ENCODE measurements around the gene MYD88. TPM values are rescaled to one million over a fixed set of nuclear protein-coding genes. Genes with fewer than 3 reads are reported as not detected.
A peak's percentile ranks its signal among the peaks of the same experiment; 100 is the strongest.
"Not testable (repeated sequence)": the region's sequence is repeated elsewhere in the genome, so short reads cannot be mapped to it uniquely, and the experiment has no call there.

The MYD88 gene
- polyA plus RNA-seq, 4 donors, result 24.0 to 29.8 (median 25.7) TPM

- DNase-seq (ENCODE audit: low read depth in 4 of 4, low spot score in 3 of 4), result not testable (repeated sequence)
Measured at GRCh38 chr3:38160704-38161103, 22.2 kb downstream of the MYD88 start.

GRCh38 chr3:38163117-38163840, 24.8 kb downstream of the MYD88 start:
- DNase-seq (ENCODE audit: low read depth in 4 of 4, low spot score in 3 of 4), result no peak

- no peak for DNase-seq (ENCODE audit: low read depth in 4 of 4, low spot score in 3 of 4)
Measured at GRCh38 chr3:38163841-38164642, 25.6 kb downstream of the MYD88 start.

- peak in 1 of 4 donors; percentile 44 for DNase-seq (ENCODE audit: low read depth in 4 of 4, low spot score in 3 of 4)
Measured at GRCh38 chr3:38164643-38164951, 26.1 kb downstream of the MYD88 start.

GRCh38 chr3:38164952-38165721, 26.7 kb downstream of the MYD88 start, which contains the start of gene OXSR1:
Gene OXSR1 (plus strand): TSS chr3:38165537. CDS start chr3:38165877, 340 bp downstream.
- DNase-seq (ENCODE audit: low read depth in 4 of 4, low spot score in 3 of 4), result peak; percentile 98 to 99 (median 99)

- no peak for DNase-seq (ENCODE audit: low read depth in 4 of 4, low spot score in 3 of 4)
Measured at GRCh38 chr3:38165722-38166387, 27.4 kb downstream of the MYD88 start.

- no peak for DNase-seq (ENCODE audit: low read depth in 4 of 4, low spot score in 3 of 4)
Measured at GRCh38 chr3:38167591-38167990, 29.1 kb downstream of the MYD88 start.

GRCh38 chr3:38168151-38169026, 29.9 kb downstream of the MYD88 start:
- no peak for DNase-seq (ENCODE audit: low read depth in 4 of 4, low spot score in 3 of 4)

- no peak for DNase-seq (ENCODE audit: low read depth in 4 of 4, low spot score in 3 of 4)
Measured at GRCh38 chr3:38169027-38169317, 30.5 kb downstream of the MYD88 start.

GRCh38 chr3:38170722-38171121, 32.3 kb downstream of the MYD88 start:
- DNase-seq (ENCODE audit: low read depth in 4 of 4, low spot score in 3 of 4), result no peak

- no peak for DNase-seq (ENCODE audit: low read depth in 4 of 4, low spot score in 3 of 4)
Measured at GRCh38 chr3:38171622-38172021, 33.2 kb downstream of the MYD88 start.

- no peak for DNase-seq (ENCODE audit: low read depth in 4 of 4, low spot score in 3 of 4)
Measured at GRCh38 chr3:38173834-38174418, 35.5 kb downstream of the MYD88 start.

- no peak for DNase-seq (ENCODE audit: low read depth in 4 of 4, low spot score in 3 of 4)
Measured at GRCh38 chr3:38177181-38177580, 38.7 kb downstream of the MYD88 start.

GRCh38 chr3:38186781-38187180, 48.3 kb downstream of the MYD88 start:
- no peak for DNase-seq (ENCODE audit: low read depth in 4 of 4, low spot score in 3 of 4)

- DNase-seq (ENCODE audit: low read depth in 4 of 4, low spot score in 3 of 4), result no peak
Measured at GRCh38 chr3:38190481-38190881, 52.0 kb downstream of the MYD88 start.

Other genes starting within 250 kb of the MYD88 start
- 10 to 100 TPM in 3 of 4 donors, 1 to 10 TPM in 1; 8.2 to 16.3 (median 12.2) TPM for gene VILL, start 147.9 kb upstream of the MYD88 start, polyA plus RNA-seq (ENCODE audit: insufficient read length in 4 of 4)
- 10 to 100 TPM; 14.5 to 30.3 (median 20.1) TPM for gene PLCD1, start 109.0 kb upstream of the MYD88 start, polyA plus RNA-seq (ENCODE audit: insufficient read length in 4 of 4)
- 1 to 10 TPM in 2 of 4 donors, under 1 TPM in 2; 0.75 to 1.8 (median 1.0) TPM for gene DLEC1, start 99.5 kb upstream of the MYD88 start, polyA plus RNA-seq (ENCODE audit: insufficient read length in 4 of 4)
- gene ACAA1, start 1.5 kb upstream of the MYD88 start, polyA plus RNA-seq (ENCODE audit: insufficient read length in 4 of 4), result 100 to 1,000 TPM in 2 of 4 donors, 10 to 100 TPM in 2; 42.3 to 142 (median 114) TPM
- gene OXSR1, start 26.9 kb downstream of the MYD88 start, polyA plus RNA-seq (ENCODE audit: insufficient read length in 4 of 4), result 10 to 100 TPM; 33.5 to 56.5 (median 46.8) TPM
- 1 to 10 TPM in 3 of 4 donors, under 1 TPM in 1; 0.12 to 3.8 (median 2.1) TPM for gene SLC22A13, start 127.2 kb downstream of the MYD88 start, polyA plus RNA-seq (ENCODE audit: insufficient read length in 4 of 4)
- gene SLC22A14, start 143.6 kb downstream of the MYD88 start, polyA plus RNA-seq (ENCODE audit: insufficient read length in 4 of 4), result under 1 TPM; 0.10 to 0.78 (median 0.44) TPM
- 10 to 100 TPM in 2 of 4 donors, 1 to 10 TPM in 2; 5.2 to 14.0 (median 9.4) TPM for gene XYLB, start 208.1 kb downstream of the MYD88 start, polyA plus RNA-seq (ENCODE audit: insufficient read length in 4 of 4)

Data from left renal pelvis (tissue), 4 donors.